Measurements from ENCODE around the gene SSUH2.

SSUH2 gene

GRCh38 chr3:8637348-8637747 is 7.2 kb downstream of the SSUH2 start:
- DNase-seq (no peak), ATAC-seq (no peak)
- H3K27me3 Mint-ChIP-seq = peaks cover 31% of the 10 kb centered on the region
- H3K4me3 Mint-ChIP-seq = no peak overlapping the region
- H3K27ac Mint-ChIP-seq = peak overlapping the region in 1 of 2 donors; percentile 27
- peaks cover 0 to 13% of the 10 kb centered on the region in 2 donors for H3K9me3 Mint-ChIP-seq
- no peaks in the 10 kb centered on the region for H3K4me1 Mint-ChIP-seq

GRCh38 chr3:8635631-8636030 is 9.0 kb downstream of the SSUH2 start:
- no peaks in the 10 kb centered on the region for H3K4me1 Mint-ChIP-seq
- no peak overlapping the region for H3K27ac Mint-ChIP-seq
- H3K4me3 Mint-ChIP-seq = no peak overlapping the region
- ATAC-seq = no peak
- no peak for DNase-seq
- H3K27me3 Mint-ChIP-seq = peaks cover 44% of the 10 kb centered on the region
- H3K9me3 Mint-ChIP-seq = peaks cover 0 to 13% of the 10 kb centered on the region in 2 donors

GRCh38 chr3:8635125-8635524 is 9.5 kb downstream of the SSUH2 start:
- no peak for DNase-seq
- peaks cover 0 to 13% of the 10 kb centered on the region in 2 donors for H3K9me3 Mint-ChIP-seq
- no peak for ATAC-seq
- no peak overlapping the region for H3K27ac Mint-ChIP-seq
- H3K4me1 Mint-ChIP-seq = no peaks in the 10 kb centered on the region
- H3K27me3 Mint-ChIP-seq = peaks cover 40% of the 10 kb centered on the region
- H3K4me3 Mint-ChIP-seq = no peak overlapping the region

- Mint-ChIP-seq H3K27ac (no peak overlapping the region), H3K4me1 (peaks cover 10% of the 10 kb centered on the region), H3K27me3 (peaks cover 38% of the 10 kb centered on the region), H3K4me3 (no peak overlapping the region), H3K9me3 (peaks cover 0 to 13% of the 10 kb centered on the region in 2 donors)
- ATAC-seq (no peak), DNase-seq (no peak)
Observed at GRCh38 chr3:8632402-8633237, 12.0 kb downstream of the SSUH2 start.

- Mint-ChIP-seq H3K27ac (peak overlapping the region in 1 of 2 donors; percentile 71), H3K27me3 (peaks cover 38% of the 10 kb centered on the region), H3K9me3 (peaks cover 0 to 5% of the 10 kb centered on the region in 2 donors), H3K4me3 (no peak overlapping the region), H3K4me1 (peaks cover 15% of the 10 kb centered on the region)
- no peak for DNase-seq
- ATAC-seq = no peak
Observed at GRCh38 chr3:8631661-8632060, 12.9 kb downstream of the SSUH2 start.

GRCh38 chr3:8629151-8630021 is 15.2 kb downstream of the SSUH2 start:
- Mint-ChIP-seq H3K4me1 (peaks cover 15% of the 10 kb centered on the region), H3K9me3 (no peaks in the 10 kb centered on the region), H3K4me3 (no peak overlapping the region), H3K27me3 (peaks cover 42% of the 10 kb centered on the region), H3K27ac (no peak overlapping the region)
- ATAC-seq = peak; percentile 91
- DNase-seq = peak; percentile 32 to 72

GRCh38 chr3:8627949-8628348 is 16.6 kb downstream of the SSUH2 start:
- H3K9me3 Mint-ChIP-seq = no peaks in the 10 kb centered on the region
- no peak for DNase-seq
- no peak overlapping the region for H3K4me3 Mint-ChIP-seq
- peaks cover 35% of the 10 kb centered on the region for H3K27me3 Mint-ChIP-seq
- no peak for ATAC-seq
- H3K27ac Mint-ChIP-seq = peak overlapping the region in 1 of 2 donors; percentile 33
- H3K4me1 Mint-ChIP-seq = peaks cover 21% of the 10 kb centered on the region

- H3K27me3 Mint-ChIP-seq = peaks cover 35% of the 10 kb centered on the region
- H3K9me3 Mint-ChIP-seq = no peaks in the 10 kb centered on the region
- H3K4me3 Mint-ChIP-seq = no peak overlapping the region
- no peak overlapping the region for H3K27ac Mint-ChIP-seq
- ATAC-seq (no peak), DNase-seq (no peak)
- H3K4me1 Mint-ChIP-seq = peaks cover 21% of the 10 kb centered on the region
Observed at GRCh38 chr3:8627201-8627940, 17.2 kb downstream of the SSUH2 start.

- no peak for ATAC-seq
- no peak for DNase-seq
- H3K4me3 Mint-ChIP-seq = no peak overlapping the region
- no peaks in the 10 kb centered on the region for H3K9me3 Mint-ChIP-seq
- peaks cover 28% of the 10 kb centered on the region for H3K27me3 Mint-ChIP-seq
- no peak overlapping the region for H3K27ac Mint-ChIP-seq
- H3K4me1 Mint-ChIP-seq = peaks cover 21% of the 10 kb centered on the region
Observed at GRCh38 chr3:8625991-8626390, 18.6 kb downstream of the SSUH2 start.

GRCh38 chr3:8624612-8625011 is 20.0 kb downstream of the SSUH2 start:
- no peaks in the 10 kb centered on the region for H3K9me3 Mint-ChIP-seq
- ATAC-seq (no peak), DNase-seq (no peak)
- no peak overlapping the region for H3K4me3 Mint-ChIP-seq
- peaks cover 19% of the 10 kb centered on the region for H3K4me1 Mint-ChIP-seq
- H3K27ac Mint-ChIP-seq = no peak overlapping the region
- peaks cover 24% of the 10 kb centered on the region for H3K27me3 Mint-ChIP-seq

- Mint-ChIP-seq H3K9me3 (peaks cover 0 to 6% of the 10 kb centered on the region in 2 donors), H3K27ac (no peak overlapping the region), H3K27me3 (peaks cover 24% of the 10 kb centered on the region), H3K4me3 (no peak overlapping the region), H3K4me1 (peaks cover 12% of the 10 kb centered on the region)
- no peak for DNase-seq
- no peak for ATAC-seq
Observed at GRCh38 chr3:8623741-8624140, 20.9 kb downstream of the SSUH2 start.

- ATAC-seq (peak; percentile 63), DNase-seq (peak; percentile 19 to 44)
- peaks cover 0 to 13% of the 10 kb centered on the region in 2 donors for H3K9me3 Mint-ChIP-seq
- peak overlapping the region in 1 of 2 donors; percentile 4 for H3K4me3 Mint-ChIP-seq
- H3K27ac Mint-ChIP-seq = no peak overlapping the region
- peaks cover 24% of the 10 kb centered on the region for H3K27me3 Mint-ChIP-seq
- H3K4me1 Mint-ChIP-seq = peaks cover 12% of the 10 kb centered on the region
Observed at GRCh38 chr3:8622873-8623691, 21.5 kb downstream of the SSUH2 start.

- H3K27me3 Mint-ChIP-seq = peaks cover 24% of the 10 kb centered on the region
- H3K4me1 Mint-ChIP-seq = peaks cover 6% of the 10 kb centered on the region
- H3K27ac Mint-ChIP-seq = no peak overlapping the region
- ATAC-seq (no peak), DNase-seq (no peak)
- no peak overlapping the region for H3K4me3 Mint-ChIP-seq
- peaks cover 0 to 15% of the 10 kb centered on the region in 2 donors for H3K9me3 Mint-ChIP-seq
Observed at GRCh38 chr3:8621872-8622271, 22.7 kb downstream of the SSUH2 start.

- H3K27ac Mint-ChIP-seq = no peak overlapping the region
- H3K9me3 Mint-ChIP-seq = peaks cover 0 to 15% of the 10 kb centered on the region in 2 donors
- H3K4me3 Mint-ChIP-seq = no peak overlapping the region
- DNase-seq = no peak
- ATAC-seq = no peak
- H3K27me3 Mint-ChIP-seq = peaks cover 24% of the 10 kb centered on the region
- H3K4me1 Mint-ChIP-seq = peaks cover 6% of the 10 kb centered on the region
Observed at GRCh38 chr3:8621141-8621540, 23.5 kb downstream of the SSUH2 start.

- Mint-ChIP-seq H3K27ac (no peak overlapping the region), H3K9me3 (peaks cover 0 to 15% of the 10 kb centered on the region in 2 donors), H3K27me3 (peaks cover 16% of the 10 kb centered on the region), H3K4me3 (no peak overlapping the region), H3K4me1 (peaks cover 6% of the 10 kb centered on the region)
- DNase-seq = no peak
- no peak for ATAC-seq
Observed at GRCh38 chr3:8619548-8619947, 25.1 kb downstream of the SSUH2 start.

All from stimulated activated naive CD8-positive, alpha-beta T cell treated with anti-CD3 and anti-CD28 coated beads, Interleukin-15, amount 100 ng/mL, for 72 hours (primary cell).